MM.1S (cell line): ENCODE data around the gene SLC44A5.
"Not testable (repeated sequence)": the region's sequence is repeated elsewhere in the genome, so short reads cannot be mapped to it uniquely, and the experiment has no call there.

Experiments
- DNase-seq: peaks from one replicate; pipeline ENCODE4 v3.0.0-alpha.2; 2015
- H2AFZ ChIP-seq: fragments of 300-600 bp; sonication (generic); 2 replicates; pipeline ENCODE4 v1.6.0; 2016; ENCODE audit warnings: antibody characterized with exemption, low read length
- H3F3A ChIP-seq: fragments of 300-600 bp; sonication (generic); 2 replicates; pipeline ENCODE4 v1.6.1; 2016; ENCODE audit warnings: mild to moderate bottlenecking, antibody characterized with exemption, low read length, moderate library complexity, mixed read lengths; ENCODE audit not compliant: insufficient read depth
- H3K27ac ChIP-seq: fragments of 300-600 bp; sonication (generic); 2 replicates; pipeline ENCODE4 v1.5.1; 2016; ENCODE audit warnings: mild to moderate bottlenecking, low read length
- H3K27me3 ChIP-seq: fragments of 300-600 bp; sonication (generic); replicated peaks from 2 replicates; pipeline ENCODE4 v1.6.0; 2016; ENCODE audit warnings: low read length; ENCODE audit not compliant: insufficient read depth
- H3K36me3 ChIP-seq: fragments of 300-600 bp; sonication (generic); replicated peaks from 2 replicates; pipeline ENCODE4 v1.6.1; 2016; ENCODE audit warnings: mild to moderate bottlenecking, low read length, mixed read lengths; ENCODE audit not compliant: insufficient read depth
- H3K4me1 ChIP-seq: fragments of 300-600 bp; sonication (generic); 2 replicates; pipeline ENCODE4 v1.6.1; 2016; ENCODE audit warnings: low read length, mixed read lengths
- H3K4me2 ChIP-seq: fragments of 300-600 bp; sonication (generic); 2 replicates; pipeline ENCODE4 v1.6.0; 2016; ENCODE audit warnings: low read depth, low read length
- H3K4me3 ChIP-seq: fragments of 300-600 bp; sonication (generic); 2 replicates; pipeline ENCODE4 v1.5.1; 2016; ENCODE audit warnings: low read length, mixed read lengths
- H3K79me2 ChIP-seq: fragments of 300-600 bp; sonication (generic); 2 replicates; pipeline ENCODE4 v1.6.1; 2016; ENCODE audit warnings: mixed run types, low read length, mixed read lengths
- H3K9ac ChIP-seq: fragments of 300-600 bp; sonication (generic); 2 replicates; pipeline ENCODE4 v1.6.1; 2016; ENCODE audit warnings: low read length, mixed read lengths
- H3K9me2 ChIP-seq: fragments of 300-600 bp; sonication (generic); replicated peaks from 2 replicates; pipeline ENCODE4 v1.6.1; 2016; ENCODE audit warnings: mild to moderate bottlenecking, low read length, mixed read lengths; ENCODE audit not compliant: insufficient read depth
- H3K9me3 ChIP-seq: fragments of 300-600 bp; sonication (generic); replicated peaks from 2 replicates; pipeline ENCODE4 v1.6.1; 2016; ENCODE audit warnings: mild to moderate bottlenecking, low read length, mixed read lengths; ENCODE audit not compliant: insufficient read depth
- H4K20me1 ChIP-seq: fragments of 300-600 bp; sonication (generic); 2 replicates; pipeline ENCODE4 v1.6.1; 2016; ENCODE audit warnings: mild to moderate bottlenecking, low read length, moderate library complexity, mixed read lengths; ENCODE audit not compliant: insufficient read depth
- EZH2 ChIP-seq: fragments of 300-600 bp; sonication (generic); optimal IDR thresholded peaks from 2 replicates; pipeline ENCODE3; 2017; ENCODE audit warnings: low read depth, mild to moderate bottlenecking, antibody characterized with exemption, low read length, mixed read lengths
- EZH2phosphoT487 ChIP-seq: fragments of 300-600 bp; sonication (generic); IDR thresholded peaks from 2 replicates; pipeline ENCODE4 v1.6.1; 2018; ENCODE audit warnings: antibody characterized with exemption, low read length
- TF ChIP-seq, protein P1 (sequence below): fragments of 300-600 bp; sonication (generic); IDR thresholded peaks from 2 replicates; pipeline ENCODE4 v1.5.1; 2016; ENCODE audit warnings: antibody characterized with exemption, low read length, mixed read lengths

Gene SLC44A5

GRCh38 chr1:75482951-75483350 lies 128.0 kb downstream of the SLC44A5 start:
- H3K9me3 ChIP-seq: no peaks in the 10 kb centered on the region
- no peaks in the 10 kb centered on the region for H3K4me1 ChIP-seq
- H3K27ac ChIP-seq: no peak overlapping the region
- H3K27me3 ChIP-seq: no peaks in the 10 kb centered on the region
- H3K9ac ChIP-seq: no peak overlapping the region
- no peak overlapping the region for H2AFZ ChIP-seq
- DNase-seq: no peak
- no peak overlapping the region for H3K4me2 ChIP-seq
- H3K36me3 ChIP-seq: no peaks in the 10 kb centered on the region
- H3K79me2 ChIP-seq: no peaks in the 10 kb centered on the region
- no peak for TF ChIP-seq EZH2
- no peak for TF ChIP-seq EZH2phosphoT487
- TF ChIP-seq, protein P1, sequence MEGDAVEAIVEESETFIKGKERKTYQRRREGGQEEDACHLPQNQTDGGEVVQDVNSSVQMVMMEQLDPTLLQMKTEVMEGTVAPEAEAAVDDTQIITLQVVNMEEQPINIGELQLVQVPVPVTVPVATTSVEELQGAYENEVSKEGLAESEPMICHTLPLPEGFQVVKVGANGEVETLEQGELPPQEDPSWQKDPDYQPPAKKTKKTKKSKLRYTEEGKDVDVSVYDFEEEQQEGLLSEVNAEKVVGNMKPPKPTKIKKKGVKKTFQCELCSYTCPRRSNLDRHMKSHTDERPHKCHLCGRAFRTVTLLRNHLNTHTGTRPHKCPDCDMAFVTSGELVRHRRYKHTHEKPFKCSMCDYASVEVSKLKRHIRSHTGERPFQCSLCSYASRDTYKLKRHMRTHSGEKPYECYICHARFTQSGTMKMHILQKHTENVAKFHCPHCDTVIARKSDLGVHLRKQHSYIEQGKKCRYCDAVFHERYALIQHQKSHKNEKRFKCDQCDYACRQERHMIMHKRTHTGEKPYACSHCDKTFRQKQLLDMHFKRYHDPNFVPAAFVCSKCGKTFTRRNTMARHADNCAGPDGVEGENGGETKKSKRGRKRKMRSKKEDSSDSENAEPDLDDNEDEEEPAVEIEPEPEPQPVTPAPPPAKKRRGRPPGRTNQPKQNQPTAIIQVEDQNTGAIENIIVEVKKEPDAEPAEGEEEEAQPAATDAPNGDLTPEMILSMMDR: no peak
- no peaks in the 10 kb centered on the region for H3F3A ChIP-seq
- no peaks in the 10 kb centered on the region for H3K9me2 ChIP-seq
- H4K20me1 ChIP-seq: no peaks in the 10 kb centered on the region
- H3K4me3 ChIP-seq: no peak overlapping the region

GRCh38 chr1:75476486-75476885 lies 134.4 kb downstream of the SLC44A5 start:
- H2AFZ ChIP-seq, H3K9ac ChIP-seq, H3K27me3 ChIP-seq, H3K4me2 ChIP-seq, H3K4me1 ChIP-seq, H3K9me2 ChIP-seq, H3K36me3 ChIP-seq, H3K4me3 ChIP-seq, H4K20me1 ChIP-seq, H3K9me3 ChIP-seq, H3K79me2 ChIP-seq, H3K27ac ChIP-seq, DNase-seq, H3F3A ChIP-seq: not testable (repeated sequence)

DNA sequence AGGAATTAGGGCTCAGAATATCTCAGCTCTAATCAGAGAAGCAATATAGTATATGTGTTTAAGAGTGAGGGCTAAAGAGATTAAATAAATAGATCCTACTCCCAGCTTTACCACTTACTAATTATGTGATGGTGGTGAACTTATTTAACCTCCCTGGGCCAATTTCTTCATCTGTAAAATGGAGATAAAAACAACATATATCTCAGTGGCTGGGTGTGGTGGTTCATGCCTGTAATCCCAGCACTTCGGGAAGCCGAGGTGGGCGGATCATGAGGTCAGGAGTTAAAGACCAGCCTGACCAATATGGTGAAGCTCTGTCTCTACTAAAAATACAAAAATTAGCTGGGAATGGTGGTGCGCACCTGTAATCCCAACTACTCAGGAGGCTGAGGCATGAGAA lies 135.2 kb downstream of the SLC44A5 start:
- Histone ChIP-seq H3K27me3 (no peaks in the 10 kb centered on the region), H3K9ac (no peak overlapping the region), H3K4me3 (no peak overlapping the region), H3K27ac (no peak overlapping the region), H3K4me1 (no peaks in the 10 kb centered on the region), H3K9me2 (no peaks in the 10 kb centered on the region), H3K36me3 (no peaks in the 10 kb centered on the region), H3F3A (no peaks in the 10 kb centered on the region), H3K79me2 (no peaks in the 10 kb centered on the region), H3K4me2 (no peak overlapping the region), H4K20me1 (no peaks in the 10 kb centered on the region), H3K9me3 (no peaks in the 10 kb centered on the region), H2AFZ (no peak overlapping the region)
- TF ChIP-seq, protein P1: no peak
- TF ChIP-seq EZH2: no peak
- TF ChIP-seq EZH2phosphoT487: no peak
- DNase-seq: no peak

- TF ChIP-seq EZH2 (no peak), EZH2phosphoT487 (no peak)
- TF ChIP-seq, protein P1: no peak
- H3K9ac ChIP-seq: no peak overlapping the region
- H3K27ac ChIP-seq: no peak overlapping the region
- H3K9me2 ChIP-seq: no peaks in the 10 kb centered on the region
- H3K36me3 ChIP-seq: no peaks in the 10 kb centered on the region
- no peaks in the 10 kb centered on the region for H3K4me1 ChIP-seq
- no peaks in the 10 kb centered on the region for H4K20me1 ChIP-seq
- no peaks in the 10 kb centered on the region for H3F3A ChIP-seq
- H2AFZ ChIP-seq: no peak overlapping the region
- H3K4me2 ChIP-seq: no peak overlapping the region
- H3K4me3 ChIP-seq: no peak overlapping the region
- no peaks in the 10 kb centered on the region for H3K9me3 ChIP-seq
- DNase-seq: no peak
- H3K27me3 ChIP-seq: no peaks in the 10 kb centered on the region
- no peaks in the 10 kb centered on the region for H3K79me2 ChIP-seq
These were observed 137.8 kb downstream of the SLC44A5 start for GRCh38 chr1:75472971-75473603.
